GM21526 (cell line): ENCODE data around the gene FAM9C.
A peak's percentile ranks its signal among the peaks of the same experiment; 100 is the strongest.
"Not testable (repeated sequence)": the region's sequence is repeated elsewhere in the genome, so short reads cannot be mapped to it uniquely, and the experiment has no call there.

Source experiments
- ATAC-seq: cut with Tn5 transposase; IDR thresholded peaks from one replicate; pipeline ENCODE4 v1.9.1; 2021; ENCODE audit warnings: moderate library complexity; ENCODE audit not compliant: unreplicated experiment, low FRiP score

The FAM9C gene

GRCh38 chrX:13077168-13077567, 32.7 kb upstream of the FAM9C start:
- no peak for ATAC-seq

GRCh38 chrX:13076176-13076961, 31.9 kb upstream of the FAM9C start:
- ATAC-seq, result peak; percentile 41

GRCh38 chrX:13074297-13075262, 30.2 kb upstream of the FAM9C start:
- peak; percentile 80 for ATAC-seq

- no peak for ATAC-seq
These were observed 25.5 kb upstream of the FAM9C start for GRCh38 chrX:13069771-13070416.

- no peak for ATAC-seq
These were observed 24.2 kb upstream of the FAM9C start for GRCh38 chrX:13068651-13069050.

- no peak for ATAC-seq
These were observed 23.4 kb upstream of the FAM9C start for GRCh38 chrX:13067773-13068172.

- no peak for ATAC-seq
These were observed 22.0 kb upstream of the FAM9C start for GRCh38 chrX:13066391-13066790.

- no peak for ATAC-seq
These were observed 20.3 kb upstream of the FAM9C start for GRCh38 chrX:13064599-13065143.

GRCh38 chrX:13063124-13063523, 18.7 kb upstream of the FAM9C start:
- not testable (repeated sequence) for ATAC-seq

- not testable (repeated sequence) for ATAC-seq
These were observed 17.9 kb upstream of the FAM9C start for GRCh38 chrX:13062331-13062730.

- not testable (repeated sequence) for ATAC-seq
These were observed 16.8 kb upstream of the FAM9C start for GRCh38 chrX:13061215-13061708.

GRCh38 chrX:13059637-13060499, 15.4 kb upstream of the FAM9C start:
- ATAC-seq, result no peak

- no peak for ATAC-seq
These were observed 11.1 kb upstream of the FAM9C start for GRCh38 chrX:13055486-13055885.

- peak; percentile 40 for ATAC-seq
These were observed 8.8 kb upstream of the FAM9C start for GRCh38 chrX:13053171-13053570.

- no peak for ATAC-seq
These were observed 7.2 kb upstream of the FAM9C start for GRCh38 chrX:13051529-13052172.

- no peak for ATAC-seq
These were observed 6.7 kb upstream of the FAM9C start for GRCh38 chrX:13051167-13051528.

- no peak for ATAC-seq
These were observed 5.7 kb upstream of the FAM9C start for GRCh38 chrX:13050151-13050550.

- no peak for ATAC-seq
These were observed 3.9 kb upstream of the FAM9C start for GRCh38 chrX:13048280-13048679.

- ATAC-seq, result no peak
These were observed 3.3 kb upstream of the FAM9C start for GRCh38 chrX:13047759-13048158.
